Measurements from ENCODE around the gene ZNF594.
"Not testable (repeated sequence)": the region's sequence is repeated elsewhere in the genome, so short reads cannot be mapped to it uniquely, and the experiment has no call there.

ZNF594 gene

GRCh38 chr17:5200360-5200759 lies 8.7 kb upstream of the ZNF594 start:
- Histone ChIP-seq H3K27ac (ENCODE audit: low read depth, low read length) (no peak overlapping the region), H3K36me3 (ENCODE audit: control insufficient read depth, insufficient read depth, low read length) (no peaks in the 10 kb centered on the region), H3K4me3 (ENCODE audit: low read depth, low read length) (no peak overlapping the region), H3K4me1 (ENCODE audit: control insufficient read depth, insufficient read depth, low read length) (no peaks in the 10 kb centered on the region), H3K27me3 (ENCODE audit: control insufficient read depth, insufficient read depth, low read length) (no peaks in the 10 kb centered on the region), H3K9me3 (ENCODE audit: control insufficient read depth, insufficient read depth, low read depth, low read length) (no peaks in the 10 kb centered on the region), H3K9ac (ENCODE audit: low read length) (no peak overlapping the region)

GRCh38 chr17:5198472-5198871 lies 6.8 kb upstream of the ZNF594 start:
- no peak overlapping the region for H3K27ac ChIP-seq (ENCODE audit: low read depth, low read length)
- H3K9me3 ChIP-seq (ENCODE audit: control insufficient read depth, insufficient read depth, low read depth, low read length): no peaks in the 10 kb centered on the region
- H3K4me1 ChIP-seq (ENCODE audit: control insufficient read depth, insufficient read depth, low read length): no peaks in the 10 kb centered on the region
- H3K9ac ChIP-seq (ENCODE audit: low read length): no peak overlapping the region
- H3K27me3 ChIP-seq (ENCODE audit: control insufficient read depth, insufficient read depth, low read length): no peaks in the 10 kb centered on the region
- H3K36me3 ChIP-seq (ENCODE audit: control insufficient read depth, insufficient read depth, low read length): no peaks in the 10 kb centered on the region
- no peak overlapping the region for H3K4me3 ChIP-seq (ENCODE audit: low read depth, low read length)

GRCh38 chr17:5194346-5194745 lies 2.7 kb upstream of the ZNF594 start:
- H3K9me3 ChIP-seq (ENCODE audit: control insufficient read depth, insufficient read depth, low read depth, low read length): peaks cover 15% of the 10 kb centered on the region
- no peak overlapping the region for H3K27ac ChIP-seq (ENCODE audit: low read depth, low read length)
- H3K9ac ChIP-seq (ENCODE audit: low read length): no peak overlapping the region
- no peaks in the 10 kb centered on the region for H3K4me1 ChIP-seq (ENCODE audit: control insufficient read depth, insufficient read depth, low read length)
- no peak overlapping the region for H3K4me3 ChIP-seq (ENCODE audit: low read depth, low read length)
- H3K36me3 ChIP-seq (ENCODE audit: control insufficient read depth, insufficient read depth, low read length): peaks cover 12% of the 10 kb centered on the region
- no peaks in the 10 kb centered on the region for H3K27me3 ChIP-seq (ENCODE audit: control insufficient read depth, insufficient read depth, low read length)

GRCh38 chr17:5184288-5184687 lies 7.4 kb downstream of the ZNF594 start:
- Histone ChIP-seq H3K9ac (ENCODE audit: low read length) (no peak overlapping the region), H3K36me3 (ENCODE audit: control insufficient read depth, insufficient read depth, low read length) (peaks cover 44% of the 10 kb centered on the region), H3K9me3 (ENCODE audit: control insufficient read depth, insufficient read depth, low read depth, low read length) (peaks cover 92% of the 10 kb centered on the region), H3K4me1 (ENCODE audit: control insufficient read depth, insufficient read depth, low read length) (no peaks in the 10 kb centered on the region), H3K27ac (ENCODE audit: low read depth, low read length) (no peak overlapping the region), H3K27me3 (ENCODE audit: control insufficient read depth, insufficient read depth, low read length) (no peaks in the 10 kb centered on the region), H3K4me3 (ENCODE audit: low read depth, low read length) (no peak overlapping the region; the same call in 1 of the 2 replicates)

- no peak overlapping the region for H3K4me3 ChIP-seq (ENCODE audit: low read depth, low read length)
- no peak overlapping the region for H3K27ac ChIP-seq (ENCODE audit: low read depth, low read length)
- peaks cover 50% of the 10 kb centered on the region for H3K36me3 ChIP-seq (ENCODE audit: control insufficient read depth, insufficient read depth, low read length)
- H3K4me1 ChIP-seq (ENCODE audit: control insufficient read depth, insufficient read depth, low read length): no peaks in the 10 kb centered on the region
- H3K9me3 ChIP-seq (ENCODE audit: control insufficient read depth, insufficient read depth, low read depth, low read length): peaks cover 98% of the 10 kb centered on the region
- H3K27me3 ChIP-seq (ENCODE audit: control insufficient read depth, insufficient read depth, low read length): no peaks in the 10 kb centered on the region
- H3K9ac ChIP-seq (ENCODE audit: low read length): no peak overlapping the region
Observed at GRCh38 chr17:5183410-5183793, 8.3 kb downstream of the ZNF594 start.

- H3K9ac ChIP-seq (ENCODE audit: low read length): no peak overlapping the region
- H3K9me3 ChIP-seq (ENCODE audit: control insufficient read depth, insufficient read depth, low read depth, low read length): peaks cover 97% of the 10 kb centered on the region
- H3K36me3 ChIP-seq (ENCODE audit: control insufficient read depth, insufficient read depth, low read length): peaks cover 49% of the 10 kb centered on the region
- H3K4me3 ChIP-seq (ENCODE audit: low read depth, low read length): no peak overlapping the region
- H3K4me1 ChIP-seq (ENCODE audit: control insufficient read depth, insufficient read depth, low read length): no peaks in the 10 kb centered on the region
- H3K27ac ChIP-seq (ENCODE audit: low read depth, low read length): no peak overlapping the region
- no peaks in the 10 kb centered on the region for H3K27me3 ChIP-seq (ENCODE audit: control insufficient read depth, insufficient read depth, low read length)
Observed at GRCh38 chr17:5182597-5183409, 8.9 kb downstream of the ZNF594 start.

GRCh38 chr17:5181509-5182305 lies 10.0 kb downstream of the ZNF594 start:
- H3K9me3 ChIP-seq (ENCODE audit: control insufficient read depth, insufficient read depth, low read depth, low read length): peaks cover 94% of the 10 kb centered on the region

GRCh38 chr17:5179003-5179402 lies 12.7 kb downstream of the ZNF594 start:
- Histone ChIP-seq H3K27me3 (ENCODE audit: control insufficient read depth, insufficient read depth, low read length) (no peaks in the 10 kb centered on the region), H3K27ac (ENCODE audit: low read depth, low read length) (no peak overlapping the region), H3K9ac (ENCODE audit: low read length) (no peak overlapping the region), H3K9me3 (ENCODE audit: control insufficient read depth, insufficient read depth, low read depth, low read length) (peaks cover 84% of the 10 kb centered on the region), H3K4me1 (ENCODE audit: control insufficient read depth, insufficient read depth, low read length) (no peaks in the 10 kb centered on the region), H3K36me3 (ENCODE audit: control insufficient read depth, insufficient read depth, low read length) (peaks cover 43% of the 10 kb centered on the region), H3K4me3 (ENCODE audit: low read depth, low read length) (no peak overlapping the region)

More at GRCh38 chr17:5181509-5182305, 10.0 kb downstream of the ZNF594 start:
- Histone ChIP-seq H3K4me1 (ENCODE audit: control insufficient read depth, insufficient read depth, low read length) (no peaks in the 10 kb centered on the region), H3K4me3 (ENCODE audit: low read depth, low read length) (peak overlapping the region; percentile 34), H3K9ac (ENCODE audit: low read length) (no peak overlapping the region), H3K36me3 (ENCODE audit: control insufficient read depth, insufficient read depth, low read length) (peaks cover 41% of the 10 kb centered on the region), H3K27ac (ENCODE audit: low read depth, low read length) (no peak overlapping the region), H3K27me3 (ENCODE audit: control insufficient read depth, insufficient read depth, low read length) (no peaks in the 10 kb centered on the region)

- H3K4me1 ChIP-seq (ENCODE audit: control insufficient read depth, insufficient read depth, low read length); H3K27ac ChIP-seq (ENCODE audit: low read depth, low read length); H3K27me3 ChIP-seq (ENCODE audit: control insufficient read depth, insufficient read depth, low read length); H3K9ac ChIP-seq (ENCODE audit: low read length); H3K4me3 ChIP-seq (ENCODE audit: low read depth, low read length): not testable (repeated sequence)
- peaks cover 44% of the 10 kb centered on the region for H3K9me3 ChIP-seq (ENCODE audit: control insufficient read depth, insufficient read depth, low read depth, low read length)
- peaks cover 26% of the 10 kb centered on the region for H3K36me3 ChIP-seq (ENCODE audit: control insufficient read depth, insufficient read depth, low read length)
Observed at GRCh38 chr17:5175027-5175426, 16.6 kb downstream of the ZNF594 start.

- not testable (repeated sequence) for H3K27me3 ChIP-seq (ENCODE audit: control insufficient read depth, insufficient read depth, low read length); H3K36me3 ChIP-seq (ENCODE audit: control insufficient read depth, insufficient read depth, low read length); H3K4me1 ChIP-seq (ENCODE audit: control insufficient read depth, insufficient read depth, low read length); H3K9ac ChIP-seq (ENCODE audit: low read length); H3K27ac ChIP-seq (ENCODE audit: low read depth, low read length); H3K9me3 ChIP-seq (ENCODE audit: control insufficient read depth, insufficient read depth, low read depth, low read length); H3K4me3 ChIP-seq (ENCODE audit: low read depth, low read length)
Observed at GRCh38 chr17:5165791-5166564, 25.7 kb downstream of the ZNF594 start.

All from HUES6 (cell line).